Right cardiac atrium (tissue), 5 donors: ENCODE data around the gene PLXND1. TPM values are rescaled to one million over a fixed set of nuclear protein-coding genes. Genes with fewer than 3 reads are reported as not detected.

Experiments
- ATAC-seq, 2 donors: fragments of 200-7000 bp; cut with Tn5 transposase; one replicate each; pipeline versions ENCODE4 v1.8.0 to v1.9.1; 2020; ENCODE audit warnings: moderate library complexity in 2 of 2, mild to moderate bottlenecking in 1 of 2
- DNase-seq, 3 donors: peaks; one replicate each; pipeline ENCODE4 v3.0.0-alpha.2; 2020
- H3K27ac ChIP-seq: one replicate; pipeline ENCODE4 v1.5.1; 2013; ENCODE audit warnings: mild to moderate bottlenecking, low read length, control low read depth, moderate library complexity
- H3K27me3 ChIP-seq: one replicate; pipeline ENCODE4 v1.6.1; 2013; ENCODE audit not compliant: control insufficient read depth, insufficient read depth
- H3K4me1 ChIP-seq: one replicate; pipeline ENCODE4 v1.6.1; 2013; ENCODE audit warnings: low read length; ENCODE audit not compliant: control insufficient read depth, insufficient read depth
- H3K4me3 ChIP-seq: one replicate; pipeline ENCODE4 v1.5.1; 2013; ENCODE audit warnings: low read length, control low read depth
- H3K9me3 ChIP-seq: one replicate; pipeline ENCODE4 v1.6.1; 2013; ENCODE audit warnings: low read length; ENCODE audit not compliant: control insufficient read depth
- WGBS: extraction: QIAGEN DNeasy Blood & Tissue Kit; methylation state at CpG from one replicate; pipeline ENCODE4 v1.1.7; 2013; 5-methylcytosine and 5-hydroxymethylcytosine counted together
- intact Hi-C, 4 donors: fragments of 100-400 bp; cut with DNase I; formaldehyde crosslinking; loops; one replicate each; pipeline versions ENCODE4 v1.11.0 to v1.14.0; 2022 to 2023
- polyA plus RNA-seq: library from polyadenylated mRNA; stranded (reverse); fragments of 200-250 nt; gene quantifications from one replicate; pipeline ENCODE4 v1.2.3, GENCODE V29; 2013
- total RNA-seq, 4 donors: library from RNA; stranded (reverse); fragmentation: NEBNext Ultra II Directional; extraction: Animal tissue kit (Norgen Biotek cat#: 25700); gene quantifications; one replicate each; pipeline ENCODE4 v1.2.1, GENCODE V29; 2021
- donor health status: healthy with polysubstance abuse.
- donor health status: DM: no; HTN: yes; CAD: no.
- donor health status: DM: no; HTN: no; CAD: no.
- donor health status: DM: no; HTN: yes; CAD: no; lungs with severe emphysema.
- donor health status: DM: yes; HTN: yes; CAD: no.

PLXND1 gene
- total and polyA plus RNA-seq, 5 donors: 75.4 to 102 (median 89.4) TPM

- Histone ChIP-seq H3K4me1 (peaks cover 17% of the 10 kb centered on the region), H3K9me3 (no peaks in the 10 kb centered on the region), H3K27me3 (no peaks in the 10 kb centered on the region), H3K27ac (peak overlapping the region; percentile 97), H3K4me3 (peak overlapping the region; percentile 48)
- intact Hi-C loops: loop anchor here in 3 of 4 donors (5.0 to 10.0 kb wide), 3 partner anchors 133 to 304 kb away; no protein-coding TSS in a partner anchor
- DNase-seq (peak in 1 of 3 donors; percentile 22), ATAC-seq (no peak)
- 19% methylated on average over 9 of the region's 9 CpGs for WGBS
These were observed 21.7 kb upstream of the PLXND1 start for GRCh38 chr3:129628169-129628522.

GRCh38 chr3:129627350-129628168 lies 21.1 kb upstream of the PLXND1 start:
- intact Hi-C loops: loop anchor here in 3 of 4 donors (5.0 to 10.0 kb wide), 3 partner anchors 133 to 305 kb away; no protein-coding TSS in a partner anchor
- ATAC-seq: peak; percentile 39 to 47
- under 1% methylated on average over 38 of the region's 38 CpGs for WGBS

GRCh38 chr3:129626744-129627349 lies 20.4 kb upstream of the PLXND1 start:
- ATAC-seq (peak; percentile 89 to 93), DNase-seq (peak; percentile 98 to 99 (median 99))
- H3K4me1 ChIP-seq: peaks cover 24% of the 10 kb centered on the region
- H3K9me3 ChIP-seq: no peaks in the 10 kb centered on the region
- under 1% methylated on average over 48 of the region's 49 CpGs for WGBS
- H3K27ac ChIP-seq: peak overlapping the region; percentile 97
- H3K27me3 ChIP-seq: no peaks in the 10 kb centered on the region
- H3K4me3 ChIP-seq: peak overlapping the region; percentile 48
- intact Hi-C loops: loop anchor here in 3 of 4 donors (5.0 to 10.0 kb wide), 3 partner anchors 132 to 305 kb away; no protein-coding TSS in a partner anchor

More at GRCh38 chr3:129627350-129628168, 21.1 kb upstream of the PLXND1 start:
- H3K27me3 ChIP-seq: no peaks in the 10 kb centered on the region
- H3K4me1 ChIP-seq: peaks cover 21% of the 10 kb centered on the region
- H3K9me3 ChIP-seq: no peaks in the 10 kb centered on the region
- DNase-seq: peak; percentile 82 to 88 (median 88)
- H3K4me3 ChIP-seq: peak overlapping the region; percentile 48
- peak overlapping the region; percentile 97 for H3K27ac ChIP-seq

- Histone ChIP-seq H3K4me3 (no peak overlapping the region), H3K27me3 (no peaks in the 10 kb centered on the region), H3K27ac (peak overlapping the region; percentile 89), H3K4me1 (peaks cover 24% of the 10 kb centered on the region), H3K9me3 (no peaks in the 10 kb centered on the region)
- DNase-seq (peak; percentile 31 to 71 (median 66)), ATAC-seq (no peak)
- whole genome bisulfite sequencing: 74% methylated on average over 12 of the region's 12 CpGs
- intact Hi-C loops: loop anchor here in 3 of 4 donors (5.0 to 10.0 kb wide), 3 partner anchors 130 to 307 kb away; no protein-coding TSS in a partner anchor
These were observed 18.8 kb upstream of the PLXND1 start for GRCh38 chr3:129625072-129625874.

- peaks cover 24% of the 10 kb centered on the region for H3K4me1 ChIP-seq
- H3K9me3 ChIP-seq: no peaks in the 10 kb centered on the region
- intact Hi-C loops: loop anchor here in 3 of 4 donors (5.0 to 10.0 kb wide), 3 partner anchors 130 to 308 kb away; no protein-coding TSS in a partner anchor
- peak overlapping the region; percentile 89 for H3K27ac ChIP-seq
- no peak for ATAC-seq
- WGBS: 59% methylated on average over 11 of the region's 11 CpGs
- peak; percentile 43 to 78 (median 74) for DNase-seq
- no peak overlapping the region for H3K4me3 ChIP-seq
- no peaks in the 10 kb centered on the region for H3K27me3 ChIP-seq
These were observed 18.0 kb upstream of the PLXND1 start for GRCh38 chr3:129624347-129625071.

- Histone ChIP-seq H3K27me3 (no peaks in the 10 kb centered on the region), H3K4me3 (no peak overlapping the region), H3K27ac (peak overlapping the region; percentile 89), H3K9me3 (no peaks in the 10 kb centered on the region), H3K4me1 (peaks cover 27% of the 10 kb centered on the region)
- DNase-seq: peak; percentile 84 to 92 (median 90)
- ATAC-seq: peak; percentile 10 to 36
- intact Hi-C loops: loop anchor here in 1 of 4 donors (10.0 kb wide), 1 partner anchor 129 kb away; no protein-coding TSS in a partner anchor
- WGBS: 36% methylated on average over 17 of the region's 17 CpGs
These were observed 17.1 kb upstream of the PLXND1 start for GRCh38 chr3:129623447-129624118.

- ATAC-seq (no peak), DNase-seq (peak; percentile 41 to 69 (median 62))
- intact Hi-C loops: loop anchor here in 1 of 4 donors (10.0 kb wide), 1 partner anchor 128 kb away; no protein-coding TSS in a partner anchor
- H3K9me3 ChIP-seq: no peaks in the 10 kb centered on the region
- H3K27ac ChIP-seq: peak overlapping the region; percentile 89
- peaks cover 27% of the 10 kb centered on the region for H3K4me1 ChIP-seq
- no peaks in the 10 kb centered on the region for H3K27me3 ChIP-seq
- 75% methylated on average over 10 of the region's 10 CpGs for WGBS
- no peak overlapping the region for H3K4me3 ChIP-seq
These were observed 16.5 kb upstream of the PLXND1 start for GRCh38 chr3:129622933-129623332.

- DNase-seq (peak; percentile 36 to 76 (median 70)), ATAC-seq (peak in 1 of 2 donors; percentile 0)
- no peaks in the 10 kb centered on the region for H3K27me3 ChIP-seq
- intact Hi-C loops: loop anchor here in 1 of 4 donors (10.0 kb wide), 1 partner anchor 128 kb away; no protein-coding TSS in a partner anchor
- H3K9me3 ChIP-seq: no peaks in the 10 kb centered on the region
- peak overlapping the region; percentile 89 for H3K27ac ChIP-seq
- peaks cover 27% of the 10 kb centered on the region for H3K4me1 ChIP-seq
- H3K4me3 ChIP-seq: no peak overlapping the region
- 36% methylated on average over 12 of the region's 12 CpGs for WGBS
These were observed 15.9 kb upstream of the PLXND1 start for GRCh38 chr3:129622226-129622874.

- intact Hi-C loops: loop anchor here in 1 of 4 donors (10.0 kb wide), 1 partner anchor 127 kb away; no protein-coding TSS in a partner anchor
- DNase-seq: peak; percentile 63 to 81 (median 81)
- ATAC-seq: peak in 1 of 2 donors; percentile 19
- H3K4me3 ChIP-seq: no peak overlapping the region
- peaks cover 27% of the 10 kb centered on the region for H3K4me1 ChIP-seq
- no peaks in the 10 kb centered on the region for H3K27me3 ChIP-seq
- no peaks in the 10 kb centered on the region for H3K9me3 ChIP-seq
- peak overlapping the region; percentile 40 for H3K27ac ChIP-seq
- WGBS: 56% methylated on average over 14 of the region's 14 CpGs
These were observed 15.2 kb upstream of the PLXND1 start for GRCh38 chr3:129621626-129622225.
